GM12872 (cell line): ENCODE measurements around the gene DPEP2.

Source experiments
- CTCF ChIP-seq: IDR thresholded peaks from 3 replicates; pipeline ENCODE4 v1.5.1; 2011; ENCODE audit warnings: low read depth, mild to moderate bottlenecking, low read length, moderate library complexity; ENCODE audit not compliant: insufficient read depth

DPEP2 gene

GRCh38 chr16:67962135-67962534 lies 37.1 kb downstream of the DPEP2 start:
- TF ChIP-seq CTCF, result no peak

- TF ChIP-seq CTCF, result no peak
Measured at GRCh38 chr16:67961551-67961957, 37.7 kb downstream of the DPEP2 start.

GRCh38 chr16:67959536-67960329 lies 39.6 kb downstream of the DPEP2 start:
- no peak for TF ChIP-seq CTCF

GRCh38 chr16:67957622-67958021 lies 41.7 kb downstream of the DPEP2 start:
- no peak for TF ChIP-seq CTCF

GRCh38 chr16:67954421-67955196 lies 44.7 kb downstream of the DPEP2 start:
- TF ChIP-seq CTCF, result no peak

- TF ChIP-seq CTCF, result no peak
Measured at GRCh38 chr16:67953641-67954375, 45.5 kb downstream of the DPEP2 start.

- no peak for TF ChIP-seq CTCF
Measured at GRCh38 chr16:67951485-67951884, 47.8 kb downstream of the DPEP2 start.
